ENCODE measurements around the gene HMGXB4.

DNA sequence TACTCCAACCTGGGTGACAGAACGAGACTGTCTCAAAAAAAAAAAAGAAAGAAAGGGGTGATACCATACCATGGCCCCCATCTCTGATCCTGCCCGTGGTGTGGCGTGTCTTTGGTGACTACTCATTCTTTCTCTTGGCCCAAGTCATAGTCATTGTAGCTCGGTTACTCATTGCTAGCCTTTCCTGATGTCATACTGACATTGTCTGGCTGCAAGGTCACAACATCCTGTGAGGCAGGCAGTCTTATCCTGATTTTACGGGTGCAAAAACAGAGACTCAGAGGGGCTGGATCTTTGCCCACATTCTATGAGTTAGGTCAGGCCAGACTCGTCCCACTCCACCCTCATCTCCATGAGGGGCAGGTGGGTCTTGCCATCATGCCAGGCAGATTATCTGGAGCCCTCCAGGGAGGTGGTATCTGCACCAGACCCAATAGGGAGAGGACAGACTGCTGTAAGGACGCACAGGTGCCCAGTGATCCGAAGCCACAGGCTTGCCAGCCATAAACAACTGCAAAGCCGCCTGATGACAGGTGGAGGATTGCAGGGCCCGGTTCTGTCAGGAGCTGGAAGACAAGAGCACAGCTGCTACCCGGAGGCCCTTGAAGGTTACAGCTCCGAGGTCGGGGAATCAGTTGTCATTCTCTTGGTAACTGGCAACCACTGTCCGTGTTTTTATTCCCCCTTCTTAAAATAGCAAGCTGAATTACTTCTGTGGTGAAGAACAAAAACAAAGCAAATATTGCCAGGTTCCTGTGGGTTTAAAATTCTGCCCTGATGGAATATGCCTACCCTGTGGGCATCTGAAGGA lies 56.2 kb downstream of the HMGXB4 start:
- TF ChIP-seq POLR2AphosphoS5 (IDR thresholded peaks at IDR 0.05): peak; percentile 31 to 45
- TF ChIP-seq, protein P1, sequence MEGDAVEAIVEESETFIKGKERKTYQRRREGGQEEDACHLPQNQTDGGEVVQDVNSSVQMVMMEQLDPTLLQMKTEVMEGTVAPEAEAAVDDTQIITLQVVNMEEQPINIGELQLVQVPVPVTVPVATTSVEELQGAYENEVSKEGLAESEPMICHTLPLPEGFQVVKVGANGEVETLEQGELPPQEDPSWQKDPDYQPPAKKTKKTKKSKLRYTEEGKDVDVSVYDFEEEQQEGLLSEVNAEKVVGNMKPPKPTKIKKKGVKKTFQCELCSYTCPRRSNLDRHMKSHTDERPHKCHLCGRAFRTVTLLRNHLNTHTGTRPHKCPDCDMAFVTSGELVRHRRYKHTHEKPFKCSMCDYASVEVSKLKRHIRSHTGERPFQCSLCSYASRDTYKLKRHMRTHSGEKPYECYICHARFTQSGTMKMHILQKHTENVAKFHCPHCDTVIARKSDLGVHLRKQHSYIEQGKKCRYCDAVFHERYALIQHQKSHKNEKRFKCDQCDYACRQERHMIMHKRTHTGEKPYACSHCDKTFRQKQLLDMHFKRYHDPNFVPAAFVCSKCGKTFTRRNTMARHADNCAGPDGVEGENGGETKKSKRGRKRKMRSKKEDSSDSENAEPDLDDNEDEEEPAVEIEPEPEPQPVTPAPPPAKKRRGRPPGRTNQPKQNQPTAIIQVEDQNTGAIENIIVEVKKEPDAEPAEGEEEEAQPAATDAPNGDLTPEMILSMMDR (IDR thresholded peaks at IDR 0.05): no peak

All from esophagus muscularis mucosa (tissue), 3 donors.